ENCODE results near the gene ZPBP.

ZPBP gene

DNA sequence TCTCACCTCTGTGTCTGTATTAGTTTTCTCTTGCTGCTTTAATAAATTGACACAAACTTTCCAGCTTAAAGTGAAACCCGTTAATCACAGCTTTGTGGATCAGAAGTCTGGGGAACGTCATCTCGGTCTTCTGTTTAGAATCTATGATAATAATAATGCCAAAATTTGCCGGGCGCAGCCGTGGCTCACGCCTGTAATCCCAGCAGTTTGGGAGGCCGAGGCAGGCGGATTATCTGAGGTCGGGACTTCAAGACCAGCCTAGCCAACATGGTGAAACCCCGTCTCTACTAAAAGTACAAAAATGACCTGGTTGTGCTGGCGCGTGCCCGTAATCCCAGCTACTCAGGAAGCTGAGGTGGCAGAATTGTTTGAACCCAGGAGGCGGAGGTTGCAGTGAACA lies 8.8 kb upstream of the ZPBP start:
- Histone ChIP-seq H3K4me1 (ENCODE audit: low read length) (no peaks in the 10 kb centered on the region), H3K9me3 (ENCODE audit: insufficient read depth, low read length) (no peaks in the 10 kb centered on the region), H4K20me1 (ENCODE audit: insufficient read depth, low read length) (no peaks in the 10 kb centered on the region), H3K27me3 (ENCODE audit: low read depth, low read length) (0 out of 2 replicates have a peak, but pooled peaks cover 3% of the 10 kb centered on the region), H3K4me3 (ENCODE audit: low read length) (no peak overlapping the region), H3K4me2 (ENCODE audit: low read length) (no peak overlapping the region), H3K79me2 (ENCODE audit: low read length) (no peaks in the 10 kb centered on the region), H3K9ac (ENCODE audit: low read length) (no peak overlapping the region), H3K36me3 (replicated peaks; ENCODE audit: low read depth, low read length) (no peaks in the 10 kb centered on the region), H2AFZ (ENCODE audit: low read depth, low read length) (no peak overlapping the region), H3K27ac (ENCODE audit: low read length) (no peak overlapping the region)
- TF ChIP-seq EZH2phosphoT487 (IDR thresholded peaks at IDR 0.05; ENCODE audit: low read depth), result no peak
- TF ChIP-seq, protein P1, sequence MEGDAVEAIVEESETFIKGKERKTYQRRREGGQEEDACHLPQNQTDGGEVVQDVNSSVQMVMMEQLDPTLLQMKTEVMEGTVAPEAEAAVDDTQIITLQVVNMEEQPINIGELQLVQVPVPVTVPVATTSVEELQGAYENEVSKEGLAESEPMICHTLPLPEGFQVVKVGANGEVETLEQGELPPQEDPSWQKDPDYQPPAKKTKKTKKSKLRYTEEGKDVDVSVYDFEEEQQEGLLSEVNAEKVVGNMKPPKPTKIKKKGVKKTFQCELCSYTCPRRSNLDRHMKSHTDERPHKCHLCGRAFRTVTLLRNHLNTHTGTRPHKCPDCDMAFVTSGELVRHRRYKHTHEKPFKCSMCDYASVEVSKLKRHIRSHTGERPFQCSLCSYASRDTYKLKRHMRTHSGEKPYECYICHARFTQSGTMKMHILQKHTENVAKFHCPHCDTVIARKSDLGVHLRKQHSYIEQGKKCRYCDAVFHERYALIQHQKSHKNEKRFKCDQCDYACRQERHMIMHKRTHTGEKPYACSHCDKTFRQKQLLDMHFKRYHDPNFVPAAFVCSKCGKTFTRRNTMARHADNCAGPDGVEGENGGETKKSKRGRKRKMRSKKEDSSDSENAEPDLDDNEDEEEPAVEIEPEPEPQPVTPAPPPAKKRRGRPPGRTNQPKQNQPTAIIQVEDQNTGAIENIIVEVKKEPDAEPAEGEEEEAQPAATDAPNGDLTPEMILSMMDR (IDR thresholded peaks at IDR 0.05; ENCODE audit: low read depth, low read length), result no peak

DNA sequence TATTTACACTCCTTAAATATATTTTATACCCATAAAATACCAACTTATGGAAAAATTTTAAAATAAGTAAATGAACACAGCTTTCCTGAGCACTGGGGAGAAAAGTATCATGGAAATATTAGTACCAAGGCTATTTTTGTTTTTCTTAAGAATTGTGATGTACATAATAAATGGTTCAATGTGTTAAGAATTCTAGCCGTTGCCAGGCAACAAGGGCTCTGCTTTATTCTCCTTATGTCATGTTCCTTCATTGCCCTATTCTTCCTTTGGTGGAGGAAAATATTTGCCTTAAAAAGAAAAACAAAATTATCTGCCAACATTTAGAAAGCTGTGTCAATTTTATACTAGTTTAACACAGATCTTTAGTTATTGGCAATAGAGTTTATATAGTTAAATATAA lies 2.6 kb upstream of the ZPBP start:
- no peaks in the 10 kb centered on the region for H3K79me2 ChIP-seq (ENCODE audit: low read length)
- no peak overlapping the region for H2AFZ ChIP-seq (ENCODE audit: low read depth, low read length)
- no peak overlapping the region for H3K27ac ChIP-seq (ENCODE audit: low read length)
- no peaks in the 10 kb centered on the region for H3K9me3 ChIP-seq (ENCODE audit: insufficient read depth, low read length)
- H3K4me2 ChIP-seq (ENCODE audit: low read length), result no peak overlapping the region
- 0 out of 2 replicates have a peak, but pooled peaks cover 3% of the 10 kb centered on the region for H3K27me3 ChIP-seq (ENCODE audit: low read depth, low read length)
- H3K9ac ChIP-seq (ENCODE audit: low read length), result no peak overlapping the region
- TF ChIP-seq, protein P1 (IDR thresholded peaks at IDR 0.05; ENCODE audit: low read depth, low read length), result no peak
- TF ChIP-seq EZH2phosphoT487 (IDR thresholded peaks at IDR 0.05; ENCODE audit: low read depth), result no peak
- H3K4me3 ChIP-seq (ENCODE audit: low read length), result no peak overlapping the region
- H4K20me1 ChIP-seq (ENCODE audit: insufficient read depth, low read length), result no peaks in the 10 kb centered on the region
- peaks cover 11% of the 10 kb centered on the region; the same call in 1 of the 2 replicates for H3K4me1 ChIP-seq (ENCODE audit: low read length)
- H3K36me3 ChIP-seq (replicated peaks; ENCODE audit: low read depth, low read length), result no peaks in the 10 kb centered on the region

DNA sequence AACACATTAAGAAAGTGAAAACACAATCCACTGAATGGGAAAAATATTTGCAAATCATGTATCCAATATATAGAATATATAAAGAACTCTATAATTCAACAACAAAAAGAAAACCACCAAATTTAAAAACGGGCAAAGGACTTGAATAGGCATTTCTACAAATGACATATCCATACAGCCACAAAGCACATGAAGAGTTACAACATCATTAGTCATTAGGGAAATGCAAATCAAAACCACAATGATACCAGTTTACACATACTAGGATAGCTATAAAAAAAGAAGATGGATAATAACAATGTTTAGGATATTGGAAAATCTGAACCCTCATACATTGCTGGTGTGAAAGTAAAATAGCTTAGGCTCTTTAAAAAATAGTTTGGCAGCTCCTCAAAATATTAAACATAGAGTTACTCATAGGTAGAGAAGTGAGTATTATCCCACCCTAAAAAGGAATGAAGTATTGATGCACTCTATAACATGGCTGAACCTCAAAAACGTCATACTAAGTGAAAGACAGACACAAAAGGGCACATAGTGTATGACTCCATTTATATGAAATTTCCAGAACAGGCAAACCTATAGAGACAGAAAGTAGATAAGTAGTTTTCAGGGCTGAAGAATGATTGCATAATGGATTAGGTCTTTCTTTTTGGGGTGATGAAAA lies 4.5 kb downstream of the ZPBP start:
- Histone ChIP-seq H3K27ac (ENCODE audit: low read length) (no peak overlapping the region), H2AFZ (ENCODE audit: low read depth, low read length) (no peak overlapping the region), H3K4me2 (ENCODE audit: low read length) (no peak overlapping the region), H4K20me1 (ENCODE audit: insufficient read depth, low read length) (no peaks in the 10 kb centered on the region), H3K9me3 (ENCODE audit: insufficient read depth, low read length) (no peaks in the 10 kb centered on the region), H3K9ac (ENCODE audit: low read length) (no peak overlapping the region), H3K79me2 (ENCODE audit: low read length) (no peaks in the 10 kb centered on the region), H3K4me1 (ENCODE audit: low read length) (peaks cover 7% of the 10 kb centered on the region; the same call in 1 of the 2 replicates), H3K36me3 (replicated peaks; ENCODE audit: low read depth, low read length) (no peaks in the 10 kb centered on the region), H3K4me3 (ENCODE audit: low read length) (no peak overlapping the region), H3K27me3 (ENCODE audit: low read depth, low read length) (no peaks in the 10 kb centered on the region)
- TF ChIP-seq EZH2phosphoT487 (IDR thresholded peaks at IDR 0.05; ENCODE audit: low read depth), result no peak
- TF ChIP-seq, protein P1 (IDR thresholded peaks at IDR 0.05; ENCODE audit: low read depth, low read length), result no peak

DNA sequence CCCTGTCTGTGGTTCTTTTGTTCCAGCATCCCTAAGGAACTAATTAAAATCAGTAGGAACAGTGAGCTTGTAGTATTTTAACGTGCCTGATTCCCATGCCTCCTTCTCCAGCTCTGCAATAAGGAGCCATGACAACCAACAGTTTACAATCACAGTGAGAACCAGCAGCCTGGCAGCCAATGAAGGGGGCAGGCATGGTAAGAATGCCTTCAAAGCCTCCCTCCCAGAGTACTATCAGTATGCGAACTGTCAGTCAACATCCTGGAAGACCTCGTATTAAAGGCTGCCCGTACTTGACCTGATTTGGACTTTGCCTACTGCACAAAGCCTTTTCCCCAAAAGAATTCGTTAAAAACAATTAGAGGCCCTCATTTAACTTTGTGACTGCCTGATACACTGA lies 7.7 kb downstream of the ZPBP start:
- H4K20me1 ChIP-seq (ENCODE audit: insufficient read depth, low read length), result no peaks in the 10 kb centered on the region
- H3K4me2 ChIP-seq (ENCODE audit: low read length), result no peak overlapping the region
- H3K36me3 ChIP-seq (replicated peaks; ENCODE audit: low read depth, low read length), result no peaks in the 10 kb centered on the region
- no peak overlapping the region for H2AFZ ChIP-seq (ENCODE audit: low read depth, low read length)
- TF ChIP-seq, protein P1 (IDR thresholded peaks at IDR 0.05; ENCODE audit: low read depth, low read length), result no peak
- no peak for TF ChIP-seq EZH2phosphoT487 (IDR thresholded peaks at IDR 0.05; ENCODE audit: low read depth)
- H3K9ac ChIP-seq (ENCODE audit: low read length), result no peak overlapping the region
- no peaks in the 10 kb centered on the region for H3K4me1 ChIP-seq (ENCODE audit: low read length)
- H3K9me3 ChIP-seq (ENCODE audit: insufficient read depth, low read length), result no peaks in the 10 kb centered on the region
- no peaks in the 10 kb centered on the region for H3K27me3 ChIP-seq (ENCODE audit: low read depth, low read length)
- no peak overlapping the region for H3K27ac ChIP-seq (ENCODE audit: low read length)
- no peak overlapping the region for H3K4me3 ChIP-seq (ENCODE audit: low read length)
- H3K79me2 ChIP-seq (ENCODE audit: low read length), result no peaks in the 10 kb centered on the region

All from OCI-LY3 (cell line).